Sigmoid colon (tissue), 4 donors: ENCODE data around the gene CRY1.

ENCODE experiments used
- CTCF ChIP-seq, 4 experiments: fragments of 450-650 bp in 3 of 4; fragments of 200-600 bp in 1 of 4; IDR thresholded peaks; one replicate each; pipeline ENCODE4 v1.5.1; 2016 to 2019; ENCODE audit warnings: antibody characterized with exemption in 4 of 4, mild to moderate bottlenecking in 3 of 4, moderate library complexity in 2 of 4
- POLR2A ChIP-seq, 2 donors: fragments of 450-650 bp; IDR thresholded peaks; one replicate each; pipeline ENCODE4 v1.6.1; 2016; ENCODE audit warnings: antibody characterized with exemption in 2 of 2, mild to moderate bottlenecking in 2 of 2, moderate library complexity in 2 of 2
- POLR2AphosphoS5 ChIP-seq, 4 donors: sonication (generic); formaldehyde crosslinking; IDR thresholded peaks; one replicate each; pipeline ENCODE4 v1.6.1; 2017; ENCODE audit warnings: antibody characterized with exemption in 4 of 4

- TF ChIP-seq POLR2AphosphoS5 (IDR thresholded peaks at IDR 0.05) (no peak), CTCF (IDR thresholded peaks at IDR 0.05) (no peak), POLR2A (IDR thresholded peaks at IDR 0.05) (no peak)
Measured at GRCh38 chr12:107081778-107082177, 11.6 kb downstream of the CRY1 start.
